B cell (primary cell): Measurements from ENCODE around the gene EPC1. TPM values are rescaled to one million over a fixed set of nuclear protein-coding genes. Genes with fewer than 3 reads are reported as not detected.
"Not testable (repeated sequence)": the region's sequence is repeated elsewhere in the genome, so short reads cannot be mapped to it uniquely, and the experiment has no call there.

ENCODE experiments used
- ATAC-seq: fragments of 200-7000 bp; cut with Tn5 transposase; one replicate; pipeline ENCODE4 v1.10.0; 2021; ENCODE audit warnings: low read depth, mild to moderate bottlenecking, moderate number of reproducible peaks, moderate library complexity
- CTCF ChIA-PET: fragments of 350-600 bp; sonication (Branson Sonifier 250); formaldehyde crosslinking; loops from one replicate; lab custom pipeline; 2021; ENCODE audit warnings: antibody characterized with exemption, inconsistent platforms; lab: Charles Lee
- POLR2A ChIA-PET: fragments of 350-600 bp; sonication (Branson Sonifier 250); formaldehyde crosslinking; loops from one replicate; lab custom pipeline; 2021; ENCODE audit warnings: antibody characterized with exemption; lab: Charles Lee
- DNase-seq: peaks from one replicate; pipeline ENCODE4 v3.0.0; 2013
- H2AFZ ChIP-seq: 2 replicates; pipeline ENCODE4 v1.6.1; 2012; ENCODE audit warnings: mild to moderate bottlenecking, low read depth, low read length; ENCODE audit not compliant: insufficient read depth, poor library complexity, severe bottlenecking
- H3K27ac ChIP-seq, 2 donors: 1 replicate in 1 of 2; 2 replicates in 1 of 2; pipeline ENCODE4 v1.5.1; 2012 to 2013; ENCODE audit warnings: low read length in 2 of 2, mild to moderate bottlenecking in 2 of 2, moderate library complexity in 1 of 2
- H3K27me3 ChIP-seq, 4 experiments: fragments of 200-600 bp in 1 of 4; sonication (generic) in 1 of 4; replicated peaks in 1 of 4; 1 replicate in 2 of 4; 2 replicates in 2 of 4; pipeline versions ENCODE4 v1.6.1 to v1.7.0; 2013 to 2016; ENCODE audit warnings: low read length in 3 of 4, mild to moderate bottlenecking in 2 of 4, mixed read lengths in 1 of 4, moderate library complexity in 1 of 4; ENCODE audit not compliant: insufficient read depth in 4 of 4, control insufficient read depth in 3 of 4; ENCODE audit errors: control extremely low read depth in 1 of 4
- H3K36me3 ChIP-seq, 2 experiments: replicated peaks in 1 of 2; 1 replicate in 1 of 2; 2 replicates in 1 of 2; pipeline versions ENCODE4 v1.6.1 to v1.7.1; 2013; ENCODE audit warnings: low read length in 1 of 2; ENCODE audit not compliant: insufficient read depth in 2 of 2, control insufficient read depth in 1 of 2; ENCODE audit errors: control extremely low read depth in 1 of 2, extremely low read depth in 1 of 2
- H3K4me1 ChIP-seq, 2 donors: fragments of 200-600 bp in 1 of 2; sonication (generic) in 1 of 2; 1 replicate in 1 of 2; 2 replicates in 1 of 2; pipeline versions ENCODE4 v1.5.1 to v1.6.1; 2013 to 2017; ENCODE audit warnings: low read length in 2 of 2; ENCODE audit not compliant: control insufficient read depth in 2 of 2, insufficient read depth in 2 of 2
- H3K4me2 ChIP-seq: replicated peaks from 2 replicates; pipeline ENCODE3; 2012; ENCODE audit warnings: mild to moderate bottlenecking, low read depth, low read length; ENCODE audit not compliant: poor library complexity, severe bottlenecking
- H3K4me3 ChIP-seq, 5 experiments: fragments of 200-600 bp in 1 of 5; sonication (generic) in 1 of 5; 1 replicate in 3 of 5; 2 replicates in 2 of 5; pipeline versions ENCODE4 v1.5.1 to v1.7.0; 2011 to 2016; ENCODE audit warnings: low read length in 4 of 5, mild to moderate bottlenecking in 4 of 5, low read depth in 2 of 5, control low read depth in 1 of 5, moderate library complexity in 1 of 5; ENCODE audit not compliant: insufficient read depth in 1 of 5; ENCODE audit errors: control extremely low read depth in 1 of 5, extremely low read depth in 1 of 5
- H3K79me2 ChIP-seq: fragments of 200-600 bp; sonication (generic); one replicate; pipeline ENCODE4 v1.6.0; 2016; ENCODE audit warnings: low read length; ENCODE audit not compliant: control insufficient read depth, insufficient read depth
- H3K9ac ChIP-seq: fragments of 200-600 bp; sonication (generic); 2 replicates; pipeline ENCODE4 v1.6.1; 2017; ENCODE audit warnings: mild to moderate bottlenecking, low read length, moderate library complexity
- H3K9me3 ChIP-seq, 3 donors: one replicate each; pipeline versions ENCODE4 v1.6.1 to v1.7.1; 2013; ENCODE audit warnings: low read length in 2 of 3; ENCODE audit not compliant: control insufficient read depth in 2 of 3, insufficient read depth in 1 of 3; ENCODE audit errors: control extremely low read depth in 1 of 3
- H4K20me1 ChIP-seq: 2 replicates; pipeline ENCODE4 v1.6.0; 2012; ENCODE audit warnings: mild to moderate bottlenecking, low read length; ENCODE audit not compliant: insufficient read depth, control insufficient read depth, poor library complexity, severe bottlenecking
- H3K27ac Mint-ChIP-seq: one replicate; pipeline ENCODE4 v1.8.0; 2021; ENCODE audit warnings: mixed read lengths
- H3K27me3 Mint-ChIP-seq: one replicate; pipeline ENCODE4 v1.8.0; 2021; ENCODE audit warnings: mixed read lengths
- H3K4me1 Mint-ChIP-seq: one replicate; pipeline ENCODE4 v1.8.0; 2021; ENCODE audit warnings: mixed read lengths
- H3K4me3 Mint-ChIP-seq: one replicate; pipeline ENCODE4 v1.8.0; 2021; ENCODE audit warnings: mixed read lengths
- H3K9me3 Mint-ChIP-seq: one replicate; pipeline ENCODE4 v1.8.0; 2022; ENCODE audit warnings: mixed read lengths; ENCODE audit not compliant: insufficient read depth
- CTCF ChIP-seq: fragments of 200-600 bp; IDR thresholded peaks from one replicate; pipeline ENCODE4 v1.8.0; 2022; ENCODE audit warnings: antibody characterized with exemption, mild to moderate bottlenecking
- EZH2 ChIP-seq: IDR thresholded peaks from 2 replicates; pipeline ENCODE4 v1.6.1; 2012; ENCODE audit warnings: borderline replicate concordance, low read depth, mild to moderate bottlenecking, moderate library complexity, low read length; ENCODE audit not compliant: insufficient read depth, poor library complexity, severe bottlenecking
- WGBS: methylation state at CpG from one replicate; pipeline ENCODE4 v1.1.5; 2013; ENCODE audit warnings: missing lambda C conversion rate; ENCODE audit not compliant: insufficient coverage; 5-methylcytosine and 5-hydroxymethylcytosine counted together
- intact Hi-C: fragments of 100-400 bp; cut with micrococcal nuclease; formaldehyde crosslinking; loops from one replicate; pipeline ENCODE4 v1.10.0; 2022
- polyA plus RNA-seq: library from polyadenylated mRNA; depleted of rRNA; stranded (reverse); fragments of >200 nt; gene quantifications from 2 replicates; pipeline ENCODE4 v1.2.3, GENCODE V29; 2012
- total RNA-seq, 2 donors: library from RNA; stranded (reverse); fragments of 120-200 nt in 1 of 2; gene quantifications; 1 replicate in 1 of 2; 2 replicates in 1 of 2; pipeline versions ENCODE4 v1.2.3 to v1.2.4, GENCODE V29; 2013 to 2022

The EPC1 gene
- total and polyA plus RNA-seq, 2 donors (not counting 1 experiment from before 2014, with no cell fraction given) = 120 to 220 TPM

- H3K79me2 ChIP-seq = no peaks in the 10 kb centered on the region
- ATAC-seq (no peak), DNase-seq (no peak)
- H3K9me3 ChIP-seq = peaks cover 0 to 9% (median 0%) of the 10 kb centered on the region in 3 donors
- no CpG with 5 or more reads among the region's 1 CpG for WGBS
- H3K4me1 ChIP-seq = no peaks in the 10 kb centered on the region
- no peak overlapping the region for H3K4me3 ChIP-seq
- no peak overlapping the region for H3K27ac Mint-ChIP-seq
- ChIA-PET POLR2A (no interaction called here), CTCF (no interaction called here)
- no peaks in the 10 kb centered on the region for H4K20me1 ChIP-seq
- no peak overlapping the region for H3K27ac ChIP-seq
- no peaks in the 10 kb centered on the region for H3K4me1 Mint-ChIP-seq
- H3K9me3 Mint-ChIP-seq = peaks cover 3% of the 10 kb centered on the region
- no peak overlapping the region for H3K4me2 ChIP-seq
- H3K27me3 ChIP-seq = no peaks in the 10 kb centered on the region
- no peak overlapping the region for H2AFZ ChIP-seq
- no peaks in the 10 kb centered on the region for H3K36me3 ChIP-seq
- peaks cover 12% of the 10 kb centered on the region for H3K27me3 Mint-ChIP-seq
- H3K9ac ChIP-seq = no peak overlapping the region
- TF ChIP-seq CTCF (no peak), EZH2 (no peak)
- no peak overlapping the region for H3K4me3 Mint-ChIP-seq
- intact Hi-C loops = no loop called here
These were observed 114.6 kb downstream of the EPC1 start for GRCh38 chr10:32232378-32232777.

- H3K9me3 Mint-ChIP-seq, intact Hi-C loops, H3K4me1 Mint-ChIP-seq, H3K36me3 ChIP-seq, H4K20me1 ChIP-seq, H3K79me2 ChIP-seq, H3K4me3 ChIP-seq, POLR2A ChIA-PET, H3K4me2 ChIP-seq, H3K9me3 ChIP-seq, H3K4me1 ChIP-seq, H3K9ac ChIP-seq, ATAC-seq, H3K27ac ChIP-seq, H3K27me3 ChIP-seq, H3K27ac Mint-ChIP-seq, H3K4me3 Mint-ChIP-seq, DNase-seq, CTCF ChIA-PET, H2AFZ ChIP-seq: not testable (repeated sequence)
- WGBS = 91% methylated on average over 6 of the region's 7 CpGs
- H3K27me3 Mint-ChIP-seq = peaks cover 15% of the 10 kb centered on the region
These were observed 117.2 kb downstream of the EPC1 start for GRCh38 chr10:32229788-32230187.
